Skin epidermis (tissue), 12 donors: Measurements from ENCODE around the gene ANGEL2.

Experiments used
- H3K27ac ChIP-seq, 21 experiments: fragments of 200-600 bp; sonication (generic) in 11 of 21; one replicate each; pipeline ENCODE4 v1.5.0; 2020; ENCODE audit warnings: mild to moderate bottlenecking in 3 of 21, inconsistent platforms in 2 of 21, moderate library complexity in 2 of 21
- H3K4me3 ChIP-seq, 7 experiments: fragments of 200-600 bp; sonication (generic) in 2 of 7; one replicate each; pipeline ENCODE4 v1.5.0; 2020; ENCODE audit warnings: inconsistent platforms in 2 of 7, mild to moderate bottlenecking in 2 of 7, moderate library complexity in 1 of 7

Gene ANGEL2

DNA sequence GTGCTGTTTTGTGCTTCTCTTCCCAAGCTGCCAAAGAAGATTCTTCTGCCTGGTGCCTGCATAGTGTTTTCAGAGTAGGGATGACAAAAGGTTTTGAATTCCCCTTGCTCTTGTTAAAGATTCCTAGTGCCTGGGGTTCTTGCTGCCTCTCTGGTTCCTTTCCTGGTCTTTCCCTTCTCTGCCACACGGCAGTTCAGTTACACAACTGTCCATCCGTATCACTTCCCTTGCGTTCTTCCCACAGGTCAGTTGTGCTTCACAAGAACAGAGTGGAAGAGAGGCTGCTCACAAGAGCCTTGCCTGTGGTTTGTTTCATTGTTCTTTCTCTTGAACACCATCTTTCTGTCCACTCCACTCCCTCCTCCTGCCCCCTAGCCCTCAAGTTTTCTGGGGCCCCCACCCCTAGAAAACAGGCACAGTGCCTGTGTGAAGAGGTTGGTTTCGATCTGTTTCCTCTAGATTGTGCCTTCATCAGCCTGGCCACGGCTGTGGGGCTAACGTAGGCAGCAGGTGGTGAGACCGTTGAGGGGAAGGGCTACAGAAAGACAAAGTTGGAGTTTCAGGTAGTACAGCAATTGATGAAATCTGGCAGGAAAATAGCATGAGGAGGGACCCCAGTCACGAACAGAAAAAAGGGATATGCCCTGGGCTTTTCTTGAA is 59.6 kb downstream of the ANGEL2 start:
- Histone ChIP-seq H3K27ac (no peak overlapping the region), H3K4me3 (no peak overlapping the region)

DNA sequence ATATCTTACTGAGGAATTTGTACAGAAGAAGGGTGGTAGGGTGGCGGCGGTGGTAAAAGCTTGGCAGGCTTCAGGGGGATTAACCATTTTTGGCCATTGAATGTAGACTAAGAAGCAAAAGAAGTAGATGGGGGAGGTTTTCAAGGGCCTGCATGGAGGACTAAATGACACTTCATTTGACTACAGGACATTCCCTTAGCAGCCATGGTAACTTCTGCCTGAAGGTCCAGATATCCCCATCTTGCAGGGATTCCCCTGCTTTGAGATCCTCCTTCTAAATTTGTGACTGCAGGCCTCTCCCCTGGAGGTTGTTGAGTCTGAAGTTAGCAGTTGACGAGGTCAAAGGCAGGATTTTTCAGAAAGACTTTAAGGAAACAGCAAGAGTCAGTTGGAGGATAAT is 60.6 kb downstream of the ANGEL2 start:
- H3K4me3 ChIP-seq = no peak overlapping the region

DNA sequence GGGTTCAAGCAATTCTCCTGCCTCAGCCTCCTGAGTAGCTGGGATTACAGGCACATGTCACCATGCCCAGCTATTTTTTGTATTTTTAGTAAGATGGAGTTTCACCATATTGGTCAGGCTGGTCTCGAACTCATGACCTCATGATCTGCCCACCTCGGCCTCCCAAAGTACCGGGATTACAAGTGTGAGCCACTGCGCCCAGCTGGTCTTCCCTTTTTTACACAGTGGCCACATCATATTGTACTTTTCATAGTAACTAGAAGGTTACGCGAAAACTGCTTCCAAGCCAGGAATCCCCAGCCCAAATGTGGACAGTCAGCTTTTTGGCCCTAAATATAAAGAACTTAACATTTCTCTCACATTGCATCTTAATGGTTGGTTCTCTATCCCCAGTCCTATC is 61.2 kb downstream of the ANGEL2 start:
- Histone ChIP-seq H3K4me3 (no peak overlapping the region), H3K27ac (no peak overlapping the region)

More for the DNA sequence above, 60.6 kb downstream of the ANGEL2 start:
- H3K27ac ChIP-seq = no peak overlapping the region

DNA sequence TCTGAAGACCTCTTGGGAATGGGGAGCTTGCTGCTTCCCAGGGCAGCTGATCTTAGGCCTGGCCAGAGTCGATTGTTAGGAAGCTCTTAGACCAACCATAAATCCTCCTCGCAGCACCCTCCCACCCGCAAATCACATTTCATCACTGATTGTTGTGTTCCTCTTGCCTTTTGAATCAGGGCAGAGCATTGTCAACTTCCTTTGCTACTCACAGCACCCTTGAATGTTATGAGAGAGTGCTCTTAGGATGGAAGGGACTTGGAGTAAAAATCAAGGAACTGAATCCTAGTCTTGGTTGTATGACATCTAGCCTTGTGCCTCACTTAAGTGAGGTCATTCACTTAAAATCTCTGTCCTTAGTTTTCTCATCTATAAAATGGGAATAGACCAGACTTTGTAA is 62.3 kb downstream of the ANGEL2 start:
- Histone ChIP-seq H3K4me3 (no peak overlapping the region), H3K27ac (no peak overlapping the region)

DNA sequence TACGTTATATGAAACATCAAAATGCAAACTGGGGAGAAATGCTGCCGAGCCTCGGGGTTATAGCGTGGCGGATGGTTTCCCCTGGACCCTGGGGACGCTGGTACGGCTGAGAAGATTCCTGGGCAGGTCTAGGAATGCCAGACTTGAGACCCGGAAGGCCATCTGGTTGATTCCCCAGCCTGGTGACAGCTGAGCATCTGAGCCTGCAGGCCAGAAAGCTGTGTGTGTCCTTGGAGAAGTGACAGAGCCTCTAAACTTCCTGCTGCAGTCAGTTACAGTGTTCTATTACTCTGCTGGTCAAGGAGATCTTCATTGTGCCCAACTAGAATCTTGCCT is 63.1 kb downstream of the ANGEL2 start:
- H3K27ac ChIP-seq = peak overlapping the region in 3 of 21 experiments; percentile 17 to 40 (median 36)
- no peak overlapping the region for H3K4me3 ChIP-seq

DNA sequence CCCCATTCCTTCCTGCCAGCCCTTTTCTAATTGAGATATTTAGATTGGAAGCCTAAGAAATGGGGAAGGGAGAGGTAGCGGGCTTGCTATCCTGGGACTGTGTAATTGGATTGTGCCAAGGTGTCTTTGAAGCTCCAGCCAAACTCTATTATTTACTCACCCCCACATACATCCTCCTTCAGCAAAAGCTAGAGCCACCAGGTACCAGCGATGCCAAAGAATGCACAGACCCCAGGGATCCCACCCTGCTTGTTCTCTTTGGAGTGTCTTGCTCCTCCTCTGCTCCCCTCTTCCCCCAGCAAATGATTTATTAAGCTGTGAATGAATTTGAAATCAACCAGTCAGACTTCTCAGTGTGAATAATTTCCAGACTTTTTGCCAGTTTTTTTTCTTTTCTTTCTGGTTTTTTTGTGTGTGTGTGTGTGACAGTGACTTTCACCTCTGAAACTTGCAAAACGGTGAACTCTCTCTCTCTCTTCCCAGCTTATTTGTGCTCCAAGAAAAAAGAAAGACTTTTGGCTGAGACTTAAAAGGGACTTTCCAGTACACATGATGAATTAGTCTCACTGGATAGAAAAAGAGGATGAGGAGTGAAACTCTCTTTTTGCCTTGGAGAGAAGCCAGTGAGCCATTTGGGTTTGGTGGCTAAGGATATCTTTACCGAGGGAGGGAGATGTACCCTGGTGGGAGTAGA is 63.6 kb downstream of the ANGEL2 start:
- Histone ChIP-seq H3K27ac (peak overlapping the region in 2 of 21 experiments; percentile 36 to 40), H3K4me3 (peak overlapping the region in 2 of 7 experiments; percentile 59 to 60)

DNA sequence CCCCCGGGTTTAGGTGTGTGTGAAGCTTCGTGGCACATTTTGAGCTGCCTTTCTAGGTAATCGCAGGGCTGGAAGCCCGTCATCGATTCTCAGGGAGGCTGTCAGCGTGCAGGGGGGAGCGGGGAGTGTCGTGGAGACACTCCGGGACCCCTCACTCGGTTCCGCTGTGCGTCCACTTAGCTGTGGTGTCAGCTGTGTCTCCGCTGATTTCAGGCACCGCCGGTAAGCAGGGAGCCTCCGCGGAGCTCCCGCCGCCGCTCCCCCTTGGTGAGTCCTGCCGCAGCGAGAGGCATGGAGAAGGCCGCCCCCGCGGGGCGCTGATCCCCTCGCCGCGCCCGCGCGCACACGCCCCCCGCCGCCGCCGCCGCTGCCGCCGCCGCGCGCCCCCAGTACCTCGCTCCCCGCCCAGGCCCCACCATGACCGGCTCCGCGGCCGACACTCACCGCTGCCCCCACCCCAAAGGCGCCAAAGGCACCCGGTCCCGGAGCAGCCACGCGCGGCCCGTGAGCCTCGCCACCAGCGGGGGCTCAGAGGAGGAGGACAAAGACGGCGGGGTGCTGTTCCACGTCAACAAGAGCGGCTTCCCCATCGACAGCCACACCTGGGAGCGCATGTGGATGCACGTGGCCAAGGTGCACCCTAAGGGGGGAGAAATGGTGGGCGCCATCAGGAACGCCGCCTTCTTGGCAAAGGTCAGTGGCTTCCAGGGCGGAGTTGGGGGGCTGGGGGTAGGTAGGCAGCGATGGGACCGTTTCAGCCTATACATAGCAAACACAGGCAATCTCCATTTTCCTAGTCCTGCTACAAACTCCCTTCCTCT is 64.3 kb downstream of the ANGEL2 start:
- peak overlapping the region in 1 of 21 experiments; percentile 45 for H3K27ac ChIP-seq
- H3K4me3 ChIP-seq = peak overlapping the region; percentile 35 to 60 (median 40)

DNA sequence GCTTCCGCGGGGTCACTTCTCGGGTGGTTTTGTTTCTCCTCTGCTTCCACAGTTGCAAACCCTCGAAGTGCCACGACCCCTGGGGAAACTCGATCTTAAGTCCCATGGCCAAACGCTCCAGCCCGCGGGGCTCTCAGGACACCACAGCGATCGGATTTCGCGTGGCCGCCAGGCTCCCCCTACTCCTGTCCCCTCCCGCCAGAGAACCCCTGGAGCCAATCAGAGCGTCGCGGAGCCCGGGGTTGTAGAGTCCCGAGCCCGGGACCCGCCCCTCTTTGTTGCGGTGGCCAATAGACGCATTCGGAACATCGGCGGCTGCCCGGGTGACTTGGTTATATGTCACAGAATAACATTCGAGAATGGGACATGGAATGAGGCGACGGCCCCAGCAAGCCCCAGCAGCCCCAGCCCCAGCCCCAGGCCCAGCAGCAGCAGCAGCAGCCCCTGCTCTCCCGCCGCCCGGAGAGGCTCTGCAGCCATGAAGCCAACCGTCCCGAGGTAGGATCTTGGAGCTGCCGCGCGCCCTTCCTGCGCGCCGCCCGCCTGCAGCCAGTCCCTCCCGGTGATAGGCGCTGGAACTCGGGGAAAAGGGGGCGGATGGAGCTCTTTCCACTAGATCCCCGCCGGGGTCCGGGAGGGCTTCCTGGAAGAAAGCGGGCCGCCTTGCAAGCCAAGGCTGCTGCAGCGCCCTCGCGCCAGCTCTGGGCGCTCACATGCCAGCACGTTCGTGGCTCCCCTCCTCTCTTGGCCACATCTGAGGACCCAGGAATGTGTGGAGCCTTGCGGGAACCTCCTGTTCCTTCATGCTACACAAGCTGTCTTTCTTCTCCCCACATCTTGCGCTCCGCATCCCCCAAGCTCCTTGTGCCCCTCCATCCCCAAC is 65.2 kb downstream of the ANGEL2 start, which contains the start of gene VASH2:
VASH2 (plus strand) TSS at position 299 of the 883 bp plus-strand sequence. CDS start 1,002 bp downstream, outside the sequence.
- peak within 1 kb of the TSS; percentile 35 to 60 (median 40) for H3K4me3 ChIP-seq
- H3K27ac ChIP-seq = peak within 1 kb of the TSS in 1 of 21 experiments; percentile 45

DNA sequence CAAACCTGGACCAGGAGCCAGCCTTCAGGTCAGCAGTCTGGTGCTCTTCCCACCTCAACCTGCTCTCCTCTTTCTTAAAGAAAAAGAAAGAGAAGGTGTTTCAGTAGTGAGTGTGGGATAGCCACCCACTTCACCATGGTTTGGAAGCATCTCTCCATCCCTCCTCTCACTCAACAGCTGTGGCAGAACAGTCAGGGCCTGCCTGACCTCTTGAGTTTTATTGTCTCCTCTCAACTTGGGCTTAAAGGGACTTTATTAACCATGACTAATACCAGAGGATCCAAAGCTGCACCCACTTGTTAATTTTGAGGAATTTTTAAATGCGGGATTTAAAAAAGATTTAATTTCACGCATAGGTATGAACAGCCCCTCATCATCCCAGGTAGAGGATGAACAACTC is 65.9 kb downstream of the ANGEL2 start:
- Histone ChIP-seq H3K27ac (no peak overlapping the region), H3K4me3 (peak overlapping the region; percentile 35 to 60 (median 40))

DNA sequence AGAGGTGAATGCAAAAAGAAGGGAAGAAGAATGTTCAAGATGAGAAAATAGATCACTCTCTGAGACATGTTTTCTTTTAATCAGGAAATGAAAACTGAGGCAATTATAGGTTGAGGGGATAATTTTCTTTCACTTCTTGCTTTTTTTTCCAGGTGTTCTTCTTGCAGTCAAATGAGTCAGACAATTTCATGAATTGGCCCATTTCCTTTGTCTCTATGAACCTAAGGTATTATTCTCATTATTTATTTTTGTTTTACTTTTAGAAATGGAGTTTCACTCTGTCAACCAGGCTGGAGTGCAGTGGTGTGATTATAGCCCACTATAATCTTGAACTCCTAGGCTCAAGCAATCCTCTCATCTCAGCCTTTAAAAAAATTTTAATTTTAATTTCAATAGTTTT is 68.8 kb downstream of the ANGEL2 start:
- H3K4me3 ChIP-seq = no peak overlapping the region

DNA sequence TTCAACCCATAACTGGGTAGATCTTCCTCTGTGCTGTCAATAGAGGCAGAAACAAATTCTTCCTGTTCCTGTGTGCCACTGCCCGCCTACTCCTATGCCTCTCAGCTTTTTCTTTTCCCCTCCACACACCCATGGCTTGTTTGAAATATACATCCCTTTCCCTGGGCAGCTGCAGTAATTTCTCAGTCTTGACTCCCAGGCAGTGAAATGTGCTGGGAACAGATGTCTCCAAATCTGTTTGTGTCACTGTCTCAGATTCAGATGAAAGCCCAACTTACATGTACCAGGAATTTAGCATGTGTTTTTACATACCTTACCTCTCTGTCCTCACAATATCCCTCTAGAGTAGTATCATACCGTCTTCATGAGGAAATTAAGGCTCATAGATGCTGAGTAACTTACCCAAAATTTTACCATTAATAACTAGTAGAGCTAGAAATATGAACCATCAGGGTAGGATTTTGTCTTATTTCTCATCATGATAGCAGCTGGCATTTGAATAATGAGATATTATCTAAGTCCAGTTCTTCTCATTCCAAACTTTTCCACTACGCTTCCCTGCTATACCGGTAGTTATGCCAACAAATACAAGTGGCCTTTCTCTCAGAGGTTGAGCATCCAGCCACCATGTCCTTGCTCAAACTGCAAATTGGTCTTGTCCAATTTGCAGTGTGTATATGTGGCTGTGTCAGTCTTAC is 70.1 kb downstream of the ANGEL2 start:
- Histone ChIP-seq H3K27ac (no peak overlapping the region), H3K4me3 (no peak overlapping the region)

More for the DNA sequence above, 68.8 kb downstream of the ANGEL2 start:
- no peak overlapping the region for H3K27ac ChIP-seq

DNA sequence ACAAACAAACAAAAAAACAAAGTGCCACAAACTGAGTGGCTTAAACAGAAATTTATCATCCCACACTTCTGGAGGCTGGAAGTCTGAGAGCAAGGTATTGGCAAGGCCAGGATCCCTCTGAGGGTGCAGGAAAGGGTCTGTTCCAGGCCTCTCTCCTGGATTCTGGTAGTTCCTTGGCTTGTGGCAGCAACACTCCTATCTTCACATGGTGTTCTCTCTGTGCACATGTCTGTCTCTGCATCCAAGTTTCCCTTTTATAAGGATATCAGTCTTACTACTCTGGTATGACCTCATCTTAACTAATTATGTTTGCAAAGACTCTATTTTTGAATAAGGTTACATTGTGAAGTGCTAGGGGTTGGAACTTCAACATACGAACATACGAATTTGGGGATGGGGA is 70.6 kb downstream of the ANGEL2 start:
- Histone ChIP-seq H3K4me3 (no peak overlapping the region), H3K27ac (no peak overlapping the region)

DNA sequence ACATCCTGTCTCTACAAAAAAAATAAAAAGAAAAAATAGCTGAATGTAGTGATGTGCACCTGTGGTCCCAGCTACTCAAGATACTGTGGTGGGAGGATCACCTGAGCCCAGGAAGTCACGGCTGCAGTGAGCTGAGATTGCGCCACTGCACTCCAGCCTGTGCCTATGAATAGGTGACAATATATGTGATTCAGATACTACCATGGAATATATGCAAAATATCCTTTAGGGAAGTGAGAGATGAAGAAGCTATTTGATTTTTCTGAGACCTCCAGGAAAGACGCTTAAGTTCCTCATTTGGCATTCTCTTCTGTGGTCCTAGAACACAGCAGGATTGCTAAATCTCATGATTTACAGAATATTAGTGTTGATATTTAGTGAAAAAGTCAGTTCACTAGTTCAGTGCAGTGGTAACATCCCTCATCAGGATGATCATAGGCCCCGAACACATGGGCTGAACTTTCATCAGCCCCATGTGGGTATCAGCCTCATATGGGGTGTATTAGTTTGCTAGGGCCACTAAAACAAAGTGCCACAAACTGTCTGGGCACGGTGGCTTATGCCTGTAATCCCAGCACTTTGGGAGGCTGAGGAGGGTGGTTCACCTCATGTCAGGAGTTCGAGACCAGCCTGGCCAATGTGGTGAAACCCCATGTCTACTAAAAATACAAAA is 71.3 kb downstream of the ANGEL2 start:
- no peak overlapping the region for H3K27ac ChIP-seq

DNA sequence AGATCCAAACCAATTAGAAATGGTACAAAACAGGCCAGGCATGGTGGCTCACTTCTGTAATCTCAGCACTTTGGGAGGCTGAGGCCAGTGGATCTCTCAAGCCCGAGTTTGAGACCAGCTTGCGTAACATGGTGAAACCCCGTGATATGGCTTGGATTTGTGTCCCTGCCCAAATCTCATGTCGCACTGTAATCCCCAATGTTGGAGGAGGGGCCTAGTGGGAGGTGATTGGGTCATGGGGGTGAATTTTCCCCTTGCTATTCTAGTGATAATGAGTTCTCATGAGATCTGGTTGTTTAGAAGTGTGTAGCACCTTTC is 72.3 kb downstream of the ANGEL2 start:
- H3K4me3 ChIP-seq = no peak overlapping the region
- H3K27ac ChIP-seq = no peak overlapping the region

More for the DNA sequence above, 71.3 kb downstream of the ANGEL2 start:
- H3K4me3 ChIP-seq = no peak overlapping the region

DNA sequence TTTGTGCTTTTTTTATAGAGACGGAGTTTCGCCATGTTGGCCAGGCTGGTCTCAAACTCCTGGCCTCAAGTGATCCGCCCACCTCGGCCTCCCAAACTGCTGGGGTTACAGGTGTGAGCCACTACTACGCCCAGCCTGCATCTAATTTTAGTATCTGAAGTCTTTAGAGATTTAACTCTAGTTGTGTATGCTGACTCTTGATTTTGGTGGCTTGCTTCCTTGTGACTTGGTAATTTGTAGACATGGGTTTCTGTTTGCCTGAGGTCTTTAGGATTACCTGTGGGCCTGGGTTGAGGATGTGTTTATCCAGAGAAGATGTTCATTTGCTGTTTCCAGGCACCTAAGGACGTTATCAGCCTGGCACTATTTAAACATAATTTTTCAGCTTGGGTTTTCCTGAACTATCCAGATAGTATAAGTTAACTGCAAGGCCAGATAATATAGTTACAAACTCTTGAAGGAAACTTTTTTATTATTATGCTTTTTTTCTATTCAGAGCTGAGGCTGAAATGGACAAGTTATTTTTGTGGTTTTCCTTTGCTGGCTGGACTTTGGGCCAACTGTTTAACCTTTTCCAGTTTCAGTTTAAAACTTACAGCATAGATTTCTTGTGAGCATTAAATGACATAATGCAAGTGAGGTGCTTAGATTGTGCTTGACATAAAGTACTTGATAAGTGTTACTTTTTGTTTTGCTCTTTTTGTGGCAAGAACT is 72.8 kb downstream of the ANGEL2 start:
- Histone ChIP-seq H3K4me3 (no peak overlapping the region), H3K27ac (no peak overlapping the region)
